CD14-positive monocyte (primary cell): ENCODE measurements around the gene TRIM44. TPM values are rescaled to one million over a fixed set of nuclear protein-coding genes. Genes with fewer than 3 reads are reported as not detected.

Experiments
- DNase-seq, 3 donors: peaks; one replicate each; pipeline ENCODE4 v3.0.0-alpha.2; 2011 to 2022
- H2AFZ ChIP-seq: 2 replicates; pipeline ENCODE4 v1.6.0; 2012; ENCODE audit warnings: mild to moderate bottlenecking, low read depth, low read length, inconsistent platforms; ENCODE audit not compliant: insufficient read depth, poor library complexity, severe bottlenecking
- H3K27ac ChIP-seq, 2 donors: 1 replicate in 1 of 2; 2 replicates in 1 of 2; pipeline ENCODE4 v1.5.1; 2012 to 2013; ENCODE audit warnings: low read length in 2 of 2, control low read depth in 1 of 2, inconsistent platforms in 1 of 2, low read depth in 1 of 2, mild to moderate bottlenecking in 1 of 2
- H3K27me3 ChIP-seq, 2 donors: one replicate each; pipeline versions ENCODE4 v1.6.0 to v1.6.1; 2011 to 2013; ENCODE audit warnings: low read length in 2 of 2; ENCODE audit not compliant: control insufficient read depth in 2 of 2, insufficient read depth in 2 of 2
- H3K36me3 ChIP-seq, 2 donors: replicated peaks in 1 of 2; 1 replicate in 1 of 2; 2 replicates in 1 of 2; pipeline versions ENCODE4 v1.5.1 to v1.6.1; 2012 to 2013; ENCODE audit warnings: low read length in 2 of 2, control low read depth in 1 of 2, inconsistent platforms in 1 of 2, mild to moderate bottlenecking in 1 of 2; ENCODE audit not compliant: insufficient read depth in 2 of 2, control insufficient read depth in 1 of 2
- H3K4me1 ChIP-seq, 2 donors: 1 replicate in 1 of 2; 2 replicates in 1 of 2; pipeline versions ENCODE4 v1.5.1 to v1.6.1; 2012 to 2013; ENCODE audit warnings: low read length in 2 of 2, control low read depth in 1 of 2, inconsistent platforms in 1 of 2, mild to moderate bottlenecking in 1 of 2, moderate library complexity in 1 of 2; ENCODE audit not compliant: insufficient read depth in 2 of 2, control insufficient read depth in 1 of 2
- H3K4me2 ChIP-seq: replicated peaks from 2 replicates; pipeline ENCODE3; 2012; ENCODE audit warnings: low read length, moderate library complexity, mild to moderate bottlenecking; ENCODE audit not compliant: poor library complexity, severe bottlenecking; ENCODE audit errors: extremely low read depth
- H3K4me3 ChIP-seq, 3 experiments: fragments of 200-600 bp in 1 of 3; sonication (generic) in 1 of 3; replicated peaks in 1 of 3; 1 replicate in 2 of 3; 2 replicates in 1 of 3; pipeline ENCODE4 v1.5.1; 2011 to 2013; ENCODE audit warnings: low read length in 3 of 3, mild to moderate bottlenecking in 3 of 3, control low read depth in 2 of 3, low read depth in 2 of 3, inconsistent platforms in 1 of 3, moderate library complexity in 1 of 3
- H3K79me2 ChIP-seq: 2 replicates; pipeline ENCODE4 v1.6.0; 2012; ENCODE audit warnings: mild to moderate bottlenecking, control low read depth, inconsistent platforms, low read length, moderate library complexity; ENCODE audit not compliant: insufficient read depth
- H3K9ac ChIP-seq: 2 replicates; pipeline ENCODE4 v1.6.0; 2017; ENCODE audit warnings: low read length, mild to moderate bottlenecking; ENCODE audit not compliant: insufficient read depth, poor library complexity, severe bottlenecking
- H3K9me3 ChIP-seq, 2 donors: replicated peaks in 1 of 2; 1 replicate in 1 of 2; 2 replicates in 1 of 2; pipeline versions ENCODE4 v1.5.1 to v1.6.1; 2012 to 2013; ENCODE audit warnings: low read length in 2 of 2, control low read depth in 1 of 2; ENCODE audit not compliant: control insufficient read depth in 1 of 2, insufficient read depth in 1 of 2
- H4K20me1 ChIP-seq: 2 replicates; pipeline ENCODE4 v1.6.0; 2012; ENCODE audit warnings: mild to moderate bottlenecking, low read length, control low read depth, moderate library complexity; ENCODE audit not compliant: insufficient read depth
- H3K27ac Mint-ChIP-seq, 7 donors: one replicate each; pipeline ENCODE4 v1.8.0; 2020; ENCODE audit warnings: mild to moderate bottlenecking in 7 of 7, mixed read lengths in 7 of 7, moderate library complexity in 6 of 7, inconsistent platforms in 2 of 7
- H3K27me3 Mint-ChIP-seq, 3 donors: one replicate each; pipeline ENCODE4 v1.8.0; 2021 to 2022; ENCODE audit warnings: low read depth in 3 of 3, mild to moderate bottlenecking in 3 of 3, mixed read lengths in 3 of 3, moderate library complexity in 3 of 3, inconsistent platforms in 1 of 3
- H3K36me3 Mint-ChIP-seq, 2 donors: one replicate each; pipeline ENCODE4 v1.8.0; 2020; ENCODE audit warnings: mixed read lengths in 2 of 2, inconsistent platforms in 1 of 2, mild to moderate bottlenecking in 1 of 2
- H3K4me1 Mint-ChIP-seq: one replicate; pipeline ENCODE4 v1.8.0; 2020; ENCODE audit warnings: mild to moderate bottlenecking, mixed read lengths
- H3K4me3 Mint-ChIP-seq, 2 donors: one replicate each; pipeline ENCODE4 v1.8.0; 2020; ENCODE audit warnings: mild to moderate bottlenecking in 2 of 2, mixed read lengths in 2 of 2, moderate library complexity in 1 of 2
- H3K9me3 Mint-ChIP-seq, 7 donors: one replicate each; pipeline ENCODE4 v1.8.0; 2020 to 2022; ENCODE audit warnings: mixed read lengths in 7 of 7, mild to moderate bottlenecking in 6 of 7, moderate library complexity in 6 of 7, inconsistent platforms in 2 of 7
- WGBS: methylation state at CpG from one replicate; pipeline ENCODE4 v1.1.5; 2013; ENCODE audit warnings: missing lambda C conversion rate; ENCODE audit not compliant: insufficient coverage; 5-methylcytosine and 5-hydroxymethylcytosine counted together
- intact Hi-C, 2 donors: fragments of 100-400 bp; cut with micrococcal nuclease; formaldehyde crosslinking; loops; one replicate each; pipeline versions ENCODE4 v1.15.0 to v1.15.1; 2023
- polyA plus RNA-seq, 3 donors: library from polyadenylated mRNA; depleted of rRNA in 1 of 3; unstranded in 2 of 3; stranded (reverse) in 1 of 3; fragments of 300-500 nt in 2 of 3; fragments of >200 nt in 1 of 3; fragmentation: Illumina TruSeq in 2 of 3; gene quantifications; 1 replicate in 2 of 3; 2 replicates in 1 of 3; pipeline ENCODE4 v1.2.3, GENCODE V29; 2012 to 2021
- TF ChIP-seq, protein P1 (sequence below): fragments of 200-600 bp; IDR thresholded peaks from one replicate; pipeline ENCODE4 v1.8.0; 2022; ENCODE audit warnings: antibody characterized with exemption, mild to moderate bottlenecking

TRIM44 gene
- polyA plus RNA-seq, 3 donors, result 25.3 to 47.1 (median 45.9) TPM

DNA sequence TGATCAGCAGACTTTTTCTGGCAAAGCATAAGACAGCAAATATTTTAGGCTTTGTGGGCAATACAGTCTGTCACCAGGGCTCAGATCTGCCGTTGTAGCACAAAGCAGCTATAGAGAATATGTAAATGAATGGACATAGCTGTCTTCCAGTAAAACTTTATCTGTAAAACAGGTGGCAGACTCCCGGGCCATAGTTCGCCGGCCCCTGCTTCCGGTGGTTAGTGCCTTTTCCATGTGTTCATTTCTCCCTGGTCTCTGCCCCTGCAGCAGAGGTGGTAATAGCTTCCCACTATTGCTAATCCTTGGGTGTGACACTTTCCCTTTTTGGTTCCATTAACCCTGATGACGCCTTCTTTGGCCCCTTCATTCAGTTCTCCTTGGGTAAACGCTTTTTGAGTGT lies 187.6 kb downstream of the TRIM44 start:
- no peak overlapping the region for H3K27ac Mint-ChIP-seq
- no peaks in the 10 kb centered on the region for H4K20me1 ChIP-seq

DNA sequence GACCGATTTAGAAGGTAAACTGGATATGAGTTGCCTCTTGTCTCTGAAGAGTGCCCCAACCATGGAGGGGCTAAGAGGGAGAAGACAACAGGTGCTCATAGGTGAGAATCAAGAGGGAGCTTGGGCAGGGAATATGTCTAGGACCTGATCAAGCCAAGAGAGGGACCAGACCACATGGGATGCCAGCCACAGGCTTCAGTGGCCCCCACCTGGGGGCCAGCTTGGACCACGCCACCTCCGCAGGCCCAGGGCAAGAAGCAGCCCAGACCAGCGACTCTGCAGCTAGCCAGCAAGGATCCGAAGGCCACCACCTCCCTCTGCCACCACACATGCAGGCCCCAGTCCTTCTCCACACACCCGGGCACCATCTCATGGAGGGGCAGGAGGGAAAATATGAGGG lies 188.8 kb downstream of the TRIM44 start:
- H3K4me3 ChIP-seq, result no peak overlapping the region
- peaks cover 9% of the 10 kb centered on the region in 2 donors for H3K4me1 ChIP-seq
- H2AFZ ChIP-seq, result no peak overlapping the region
- no peak overlapping the region for H3K27ac ChIP-seq
- no peaks in the 10 kb centered on the region for H3K9me3 ChIP-seq
- no peaks in the 10 kb centered on the region for H3K36me3 Mint-ChIP-seq
- no peaks in the 10 kb centered on the region for H3K9me3 Mint-ChIP-seq
- H3K27ac Mint-ChIP-seq, result no peak overlapping the region
- TF ChIP-seq, protein P1, sequence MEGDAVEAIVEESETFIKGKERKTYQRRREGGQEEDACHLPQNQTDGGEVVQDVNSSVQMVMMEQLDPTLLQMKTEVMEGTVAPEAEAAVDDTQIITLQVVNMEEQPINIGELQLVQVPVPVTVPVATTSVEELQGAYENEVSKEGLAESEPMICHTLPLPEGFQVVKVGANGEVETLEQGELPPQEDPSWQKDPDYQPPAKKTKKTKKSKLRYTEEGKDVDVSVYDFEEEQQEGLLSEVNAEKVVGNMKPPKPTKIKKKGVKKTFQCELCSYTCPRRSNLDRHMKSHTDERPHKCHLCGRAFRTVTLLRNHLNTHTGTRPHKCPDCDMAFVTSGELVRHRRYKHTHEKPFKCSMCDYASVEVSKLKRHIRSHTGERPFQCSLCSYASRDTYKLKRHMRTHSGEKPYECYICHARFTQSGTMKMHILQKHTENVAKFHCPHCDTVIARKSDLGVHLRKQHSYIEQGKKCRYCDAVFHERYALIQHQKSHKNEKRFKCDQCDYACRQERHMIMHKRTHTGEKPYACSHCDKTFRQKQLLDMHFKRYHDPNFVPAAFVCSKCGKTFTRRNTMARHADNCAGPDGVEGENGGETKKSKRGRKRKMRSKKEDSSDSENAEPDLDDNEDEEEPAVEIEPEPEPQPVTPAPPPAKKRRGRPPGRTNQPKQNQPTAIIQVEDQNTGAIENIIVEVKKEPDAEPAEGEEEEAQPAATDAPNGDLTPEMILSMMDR, result no peak
- peaks cover 10% of the 10 kb centered on the region for H3K4me1 Mint-ChIP-seq
- intact Hi-C loops, result no loop called here
- no peaks in the 10 kb centered on the region for H3K79me2 ChIP-seq
- no peak overlapping the region for H3K4me3 Mint-ChIP-seq
- peaks cover 0 to 2% (median 1%) of the 10 kb centered on the region in 3 donors for H3K27me3 Mint-ChIP-seq
- H3K36me3 ChIP-seq, result no peaks in the 10 kb centered on the region
- no peaks in the 10 kb centered on the region for H3K27me3 ChIP-seq
- no peak overlapping the region for H3K9ac ChIP-seq
- DNase-seq, result no peak
- H4K20me1 ChIP-seq, result no peaks in the 10 kb centered on the region
- 100% methylated on average over 2 of the region's 6 CpGs for WGBS
- H3K4me2 ChIP-seq, result no peak overlapping the region

More for the DNA sequence above, 187.6 kb downstream of the TRIM44 start:
- WGBS, result 98% methylated on average over 6 of the region's 7 CpGs
- Mint-ChIP-seq H3K4me1 (peaks cover 10% of the 10 kb centered on the region), H3K36me3 (no peaks in the 10 kb centered on the region), H3K9me3 (no peaks in the 10 kb centered on the region), H3K27me3 (peaks cover 0 to 2% (median 2%) of the 10 kb centered on the region in 3 donors), H3K4me3 (no peak overlapping the region)
- no peaks in the 10 kb centered on the region for H3K27me3 ChIP-seq
- intact Hi-C loops, result no loop called here
- H3K9me3 ChIP-seq, result no peaks in the 10 kb centered on the region
- no peak overlapping the region for H3K4me3 ChIP-seq
- H3K27ac ChIP-seq, result no peak overlapping the region
- H3K4me1 ChIP-seq, result peaks cover 9% of the 10 kb centered on the region in 2 donors
- no peak for DNase-seq
- no peaks in the 10 kb centered on the region for H3K79me2 ChIP-seq
- no peak overlapping the region for H2AFZ ChIP-seq
- H3K9ac ChIP-seq, result no peak overlapping the region
- no peak overlapping the region for H3K4me2 ChIP-seq
- TF ChIP-seq, protein P1, result no peak
- H3K36me3 ChIP-seq, result no peaks in the 10 kb centered on the region
